ENCODE results near the gene ATF6. TPM values are rescaled to one million over a fixed set of nuclear protein-coding genes. Genes with fewer than 3 reads are reported as not detected.
A peak's percentile ranks its signal among the peaks of the same experiment; 100 is the strongest.

ATF6 gene
- total and polyA plus RNA-seq, 8 donors = 3.4 to 54.3 (median 13.5) TPM

- no peak overlapping the region for H3K27ac ChIP-seq
- 11 to 19% (median 17%) methylated on average over 1 of the region's 1 CpG for WGBS, 5 donors
Observed at GRCh38 chr1:161733526-161733925, 32.6 kb upstream of the ATF6 start.

DNA sequence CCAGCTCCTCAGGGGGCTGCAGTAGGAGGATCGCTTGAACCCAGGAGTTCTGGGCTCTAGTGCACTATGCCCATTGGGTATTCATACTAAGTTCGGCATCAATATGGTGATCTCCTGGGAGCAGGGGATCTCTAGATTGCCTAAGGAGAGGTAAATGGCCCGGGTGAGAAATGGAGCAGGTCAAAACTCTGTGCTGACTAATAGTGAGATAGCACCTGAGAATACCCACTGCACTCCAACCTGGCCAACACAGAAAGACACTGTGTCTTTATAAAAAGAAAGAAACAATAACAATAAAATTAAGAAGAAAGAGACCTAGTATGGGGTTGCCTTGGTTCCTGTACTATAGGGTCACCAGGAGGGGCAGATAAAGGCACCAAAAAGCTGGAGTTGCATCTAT lies 30.3 kb upstream of the ATF6 start:
- no peak for DNase-seq
- Histone ChIP-seq H3K9me3 (no peaks in the 10 kb centered on the region), H3K27me3 (peaks cover 0 to 32% (median 0%) of the 10 kb centered on the region in 3 donors), H3K36me3 (no peaks in the 10 kb centered on the region), H3K4me3 (no peak overlapping the region), H3K4me1 (no peaks in the 10 kb centered on the region), H3K27ac (no peak overlapping the region)
- intact Hi-C loops (cut with DNase I; ENCODE audit: low total_unique reads) = no loop called here
- TF ChIP-seq EP300 (IDR thresholded peaks at IDR 0.05) (no peak), POLR2AphosphoS5 (IDR thresholded peaks at IDR 0.05) (no peak), POLR2A (IDR thresholded peaks at IDR 0.05) (no peak)
- TF ChIP-seq, protein P1, sequence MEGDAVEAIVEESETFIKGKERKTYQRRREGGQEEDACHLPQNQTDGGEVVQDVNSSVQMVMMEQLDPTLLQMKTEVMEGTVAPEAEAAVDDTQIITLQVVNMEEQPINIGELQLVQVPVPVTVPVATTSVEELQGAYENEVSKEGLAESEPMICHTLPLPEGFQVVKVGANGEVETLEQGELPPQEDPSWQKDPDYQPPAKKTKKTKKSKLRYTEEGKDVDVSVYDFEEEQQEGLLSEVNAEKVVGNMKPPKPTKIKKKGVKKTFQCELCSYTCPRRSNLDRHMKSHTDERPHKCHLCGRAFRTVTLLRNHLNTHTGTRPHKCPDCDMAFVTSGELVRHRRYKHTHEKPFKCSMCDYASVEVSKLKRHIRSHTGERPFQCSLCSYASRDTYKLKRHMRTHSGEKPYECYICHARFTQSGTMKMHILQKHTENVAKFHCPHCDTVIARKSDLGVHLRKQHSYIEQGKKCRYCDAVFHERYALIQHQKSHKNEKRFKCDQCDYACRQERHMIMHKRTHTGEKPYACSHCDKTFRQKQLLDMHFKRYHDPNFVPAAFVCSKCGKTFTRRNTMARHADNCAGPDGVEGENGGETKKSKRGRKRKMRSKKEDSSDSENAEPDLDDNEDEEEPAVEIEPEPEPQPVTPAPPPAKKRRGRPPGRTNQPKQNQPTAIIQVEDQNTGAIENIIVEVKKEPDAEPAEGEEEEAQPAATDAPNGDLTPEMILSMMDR (IDR thresholded peaks at IDR 0.05) = no peak
- 88 to 93% (median 90%) methylated on average over 3 of the region's 3 CpGs for WGBS, 5 donors

More at GRCh38 chr1:161733526-161733925, 32.6 kb upstream of the ATF6 start:
- Histone ChIP-seq H3K9me3 (no peaks in the 10 kb centered on the region), H3K36me3 (no peaks in the 10 kb centered on the region), H3K27me3 (peaks cover 0 to 27% (median 0%) of the 10 kb centered on the region in 3 donors), H3K4me1 (no peaks in the 10 kb centered on the region), H3K4me3 (no peak overlapping the region)
- intact Hi-C loops (cut with DNase I; ENCODE audit: low total_unique reads) = no loop called here
- TF ChIP-seq, protein P1 (IDR thresholded peaks at IDR 0.05) = no peak
- TF ChIP-seq POLR2AphosphoS5 (IDR thresholded peaks at IDR 0.05) = no peak
- no peak for TF ChIP-seq EP300 (IDR thresholded peaks at IDR 0.05)
- no peak for TF ChIP-seq POLR2A (IDR thresholded peaks at IDR 0.05)
- peak in 1 of 2 donors; percentile 33 for DNase-seq

GRCh38 chr1:161736335-161736969 lies 29.7 kb upstream of the ATF6 start:
- H3K27me3 ChIP-seq = peaks cover 0 to 31% (median 0%) of the 10 kb centered on the region in 3 donors
- H3K36me3 ChIP-seq = no peaks in the 10 kb centered on the region
- H3K4me3 ChIP-seq = no peak overlapping the region
- WGBS, 5 donors = 31 to 41% (median 37%) methylated on average over 4 of the region's 4 CpGs
- no peak overlapping the region for H3K27ac ChIP-seq
- DNase-seq = no peak
- H3K4me1 ChIP-seq = peaks cover 0 to 5% (median 0%) of the 10 kb centered on the region in 4 donors
- TF ChIP-seq EP300 (IDR thresholded peaks at IDR 0.05) = no peak
- TF ChIP-seq, protein P1 (IDR thresholded peaks at IDR 0.05) = no peak
- TF ChIP-seq POLR2AphosphoS5 (IDR thresholded peaks at IDR 0.05) = no peak
- TF ChIP-seq POLR2A (IDR thresholded peaks at IDR 0.05) = no peak
- intact Hi-C loops (cut with DNase I; ENCODE audit: low total_unique reads) = no loop called here
- no peaks in the 10 kb centered on the region for H3K9me3 ChIP-seq

- intact Hi-C loops (cut with DNase I; ENCODE audit: low total_unique reads) = no loop called here
- H3K27ac ChIP-seq = no peak overlapping the region
- H3K4me3 ChIP-seq = no peak overlapping the region
Observed at GRCh38 chr1:161737625-161738024, 28.5 kb upstream of the ATF6 start.

More at GRCh38 chr1:161737625-161738024, 28.5 kb upstream of the ATF6 start:
- no peak for DNase-seq
- peaks cover 0 to 9% (median 0%) of the 10 kb centered on the region in 4 donors for H3K4me1 ChIP-seq
- H3K36me3 ChIP-seq = no peaks in the 10 kb centered on the region
- peaks cover 0 to 31% (median 0%) of the 10 kb centered on the region in 3 donors for H3K27me3 ChIP-seq
- TF ChIP-seq, protein P1 (IDR thresholded peaks at IDR 0.05) = no peak
- no peak for TF ChIP-seq EP300 (IDR thresholded peaks at IDR 0.05)
- no peak for TF ChIP-seq POLR2A (IDR thresholded peaks at IDR 0.05)
- no peak for TF ChIP-seq POLR2AphosphoS5 (IDR thresholded peaks at IDR 0.05)
- H3K9me3 ChIP-seq = no peaks in the 10 kb centered on the region
- 63 to 86% (median 81%) methylated on average over 2 of the region's 2 CpGs for WGBS, 5 donors
